ENCODE data around the gene CCDC88C.
"Not testable (repeated sequence)": the region's sequence is repeated elsewhere in the genome, so short reads cannot be mapped to it uniquely, and the experiment has no call there.

Gene CCDC88C

GRCh38 chr14:91237219-91237618, 180.4 kb downstream of the CCDC88C start:
- no peak for DNase-seq

GRCh38 chr14:91235841-91236240, 181.8 kb downstream of the CCDC88C start:
- DNase-seq: no peak

- no peak for DNase-seq
These were observed 182.9 kb downstream of the CCDC88C start for GRCh38 chr14:91234791-91235114.

GRCh38 chr14:91233936-91234790, 183.5 kb downstream of the CCDC88C start:
- no peak for DNase-seq

DNA sequence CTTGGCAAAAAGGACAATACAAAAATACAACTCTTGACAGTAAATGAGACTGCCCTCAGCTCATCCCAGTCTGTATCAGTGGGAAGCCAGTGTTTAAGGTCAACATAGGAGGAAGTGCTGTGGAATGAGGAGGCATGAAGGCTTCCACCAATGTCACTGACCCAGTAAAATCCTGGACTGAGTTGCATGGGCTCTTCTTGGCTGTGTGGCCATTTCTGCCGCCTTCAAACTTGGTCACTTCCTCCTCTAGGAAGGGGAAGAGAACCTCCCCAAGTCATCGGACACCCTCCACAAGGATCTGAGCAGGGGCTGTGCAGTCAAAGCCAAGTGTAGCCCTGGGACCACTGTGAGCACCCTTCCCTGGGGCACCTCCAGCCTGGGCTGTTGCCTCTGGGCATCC, 185.0 kb downstream of the CCDC88C start:
- DNase-seq: no peak

DNA sequence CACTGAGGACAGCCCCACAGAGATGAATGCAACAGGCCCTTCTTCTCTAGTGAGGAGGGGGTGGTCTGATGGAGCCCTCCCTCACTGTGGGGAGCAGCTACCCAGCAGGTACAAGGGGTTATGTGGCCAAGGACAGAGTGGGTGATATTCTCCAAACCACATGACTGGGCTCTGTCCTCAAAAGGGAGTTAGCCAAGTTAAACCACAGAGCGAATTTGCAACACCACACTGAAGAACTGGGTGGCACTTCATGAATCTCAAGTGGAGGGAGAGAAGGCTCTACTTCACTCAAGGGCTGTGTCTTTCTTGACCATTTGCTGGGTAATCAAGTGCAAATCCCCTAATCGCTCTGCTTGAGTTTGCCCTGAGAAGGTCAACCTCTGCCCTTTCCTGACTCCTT, 185.6 kb downstream of the CCDC88C start:
- DNase-seq: no peak

DNA sequence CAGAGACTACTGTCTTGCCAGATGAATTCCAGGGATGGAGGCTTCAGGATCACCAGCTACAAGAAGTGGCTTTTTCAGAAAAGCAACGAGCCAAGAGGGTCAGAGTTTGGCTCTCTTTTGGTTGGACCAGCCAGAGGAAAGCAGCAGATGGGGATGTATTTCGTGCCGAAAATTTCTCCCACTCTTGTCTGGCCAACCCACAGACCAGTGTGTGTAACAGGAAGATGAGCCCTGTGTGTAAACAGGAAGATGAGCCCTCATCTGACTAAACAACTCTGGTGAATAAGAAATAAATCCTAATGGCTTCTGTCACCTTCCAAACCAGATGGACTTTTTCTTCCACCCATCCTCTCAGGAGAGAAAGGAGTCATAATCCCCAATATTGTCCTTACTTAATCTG, 186.2 kb downstream of the CCDC88C start:
- DNase-seq: no peak

GRCh38 chr14:91230397-91231035, 187.1 kb downstream of the CCDC88C start:
- no peak for DNase-seq

- peak in 3 of 4 experiments; percentile 41 to 54 (median 51) for DNase-seq
These were observed 187.8 kb downstream of the CCDC88C start for GRCh38 chr14:91229743-91230200.

GRCh38 chr14:91229005-91229382, 188.6 kb downstream of the CCDC88C start:
- no peak for DNase-seq

DNA sequence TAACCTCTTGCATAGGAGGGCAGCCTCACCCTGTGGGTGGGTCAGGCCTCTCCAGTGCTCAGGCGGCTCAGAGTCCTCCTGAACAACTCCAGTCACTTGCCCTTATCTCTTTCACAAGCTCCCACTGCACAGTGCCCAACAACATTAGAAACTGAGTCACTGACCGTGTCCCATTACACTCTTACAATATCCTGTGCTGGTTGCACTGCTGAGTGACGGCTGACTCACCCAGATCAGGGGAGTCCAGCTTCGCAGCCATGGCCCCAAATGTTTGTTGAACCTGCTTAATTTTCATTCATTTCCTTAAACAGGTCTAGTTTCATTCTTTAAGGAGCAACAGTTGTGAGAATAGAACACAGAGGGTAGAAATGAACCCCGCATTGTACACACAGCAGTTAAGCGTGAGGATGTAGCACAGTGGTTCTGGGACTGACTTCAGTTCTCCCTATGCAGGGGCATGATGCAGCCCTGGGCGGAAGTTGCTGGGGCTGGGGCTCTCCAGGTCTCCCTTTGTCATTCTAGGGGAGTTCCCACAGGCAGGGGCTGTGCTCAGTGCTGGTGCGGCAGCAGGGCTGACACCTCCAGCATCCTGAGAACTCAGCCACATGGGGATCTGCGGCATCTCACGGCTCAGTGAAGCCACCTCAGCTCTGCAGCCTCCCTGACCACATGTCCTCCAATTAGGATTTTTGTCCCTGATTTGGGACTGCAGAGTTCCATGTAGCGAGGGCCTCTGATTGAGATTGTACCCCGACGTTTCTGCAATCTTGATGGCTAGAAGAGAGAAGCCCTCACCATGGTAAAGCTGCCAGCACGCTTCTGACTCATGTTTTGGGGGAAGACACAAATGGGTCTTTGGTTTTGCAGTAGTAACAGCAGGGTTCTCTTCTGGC, 189.3 kb downstream of the CCDC88C start:
- DNase-seq: peak; percentile 24 to 69 (median 51)

- DNase-seq: no peak
These were observed 190.4 kb downstream of the CCDC88C start for GRCh38 chr14:91227183-91227628.

DNA sequence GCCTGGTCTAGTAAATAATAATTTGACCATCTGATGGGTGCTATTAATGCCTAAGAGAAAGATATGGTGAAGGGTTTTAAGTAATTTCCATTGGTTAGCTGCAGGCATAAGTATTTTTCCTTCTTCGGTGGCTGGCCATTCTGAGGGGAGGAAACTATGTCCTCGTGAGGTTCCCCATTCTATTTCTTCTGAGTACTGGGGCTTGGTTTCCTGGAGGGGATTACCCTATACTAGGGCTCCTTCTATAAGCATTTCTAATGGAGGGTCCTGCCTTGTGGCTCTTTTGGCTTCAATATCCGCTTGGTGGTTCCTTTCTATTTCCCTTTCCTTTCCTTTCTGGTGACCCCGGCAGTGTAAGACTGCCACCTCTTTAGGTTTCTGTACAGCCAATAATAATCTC, 191.3 kb downstream of the CCDC88C start:
- not testable (repeated sequence) for DNase-seq

GRCh38 chr14:91225025-91225424, 192.6 kb downstream of the CCDC88C start:
- DNase-seq: no peak

- DNase-seq: no peak
These were observed 194.4 kb downstream of the CCDC88C start for GRCh38 chr14:91223028-91223783.

Data from activated CD4-positive, CD25-positive, alpha-beta regulatory T cell (primary cell).